HTERT RPE-1 (cell line): ENCODE measurements around the gene MSH4.
"Not testable (repeated sequence)": the region's sequence is repeated elsewhere in the genome, so short reads cannot be mapped to it uniquely, and the experiment has no call there.

Experiments used
- in situ Hi-C: fragments of 300-500 bp; cut with MboI; formaldehyde crosslinking; loops from 4 replicates; pipeline ENCODE4 v1.14.3; 2020; ENCODE audit warnings: low sequenced_read_pairs

Gene MSH4

DNA sequence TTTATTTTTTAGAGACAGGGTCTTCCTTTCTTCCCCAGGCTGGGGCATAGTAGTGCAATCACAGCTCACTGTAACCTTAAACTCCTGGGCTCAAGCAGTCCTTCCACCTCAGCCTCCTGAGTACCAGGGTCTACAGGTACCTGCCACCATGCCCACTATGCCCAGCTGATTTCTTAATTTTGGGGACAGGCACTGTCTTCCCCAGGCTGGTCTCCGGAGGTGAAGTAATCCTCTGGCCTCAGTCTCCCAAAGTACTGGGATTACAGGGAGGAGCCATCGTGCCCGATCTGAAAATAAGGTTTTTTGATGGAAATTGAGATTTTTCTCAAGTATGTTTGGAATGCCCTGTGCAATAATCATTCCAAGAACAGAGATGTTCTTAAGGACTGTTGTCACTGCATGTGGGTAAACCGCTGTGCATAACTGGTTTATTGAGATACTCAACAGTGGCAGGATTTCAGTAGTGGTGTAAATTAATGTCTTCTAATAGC is 934 bp upstream of the MSH4 start:
- in situ Hi-C loops, result no loop called here

- in situ Hi-C loops, result no loop called here
These were observed 549 bp downstream of the MSH4 start for GRCh38 chr1:75797273-75797588.

DNA sequence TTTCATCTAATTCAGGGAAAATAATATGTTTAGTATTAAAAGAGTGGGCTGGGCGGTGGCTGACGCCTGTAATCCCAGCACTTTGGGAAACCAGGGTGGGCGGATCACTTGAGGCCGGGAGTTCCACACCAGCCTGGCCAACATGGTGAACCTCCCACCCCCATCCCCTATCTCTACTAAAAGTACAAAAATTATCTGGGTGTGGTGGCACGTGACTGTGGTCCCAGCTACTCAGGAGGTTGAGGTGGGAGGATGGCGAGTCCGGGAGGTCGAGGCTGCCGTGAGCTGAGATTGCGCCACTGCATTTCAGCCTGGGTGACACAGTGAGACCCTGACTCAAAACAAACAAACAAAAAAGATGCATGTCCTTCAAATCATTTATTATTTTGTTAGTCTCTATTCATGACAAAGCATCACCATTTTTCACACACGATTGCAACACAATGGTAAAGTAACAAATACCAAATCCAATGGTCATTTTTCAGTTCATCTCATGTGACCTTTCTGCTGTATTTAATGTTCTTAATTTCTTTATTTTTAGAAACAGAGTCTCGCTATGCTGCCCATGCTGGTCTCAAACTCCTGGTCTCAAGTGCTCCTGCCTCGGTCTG is 1.0 kb downstream of the MSH4 start:
- in situ Hi-C loops, result no loop called here

GRCh38 chr1:75801480-75801879 is 4.8 kb downstream of the MSH4 start:
- in situ Hi-C loops, result not testable (repeated sequence)

GRCh38 chr1:75808921-75809320 is 12.2 kb downstream of the MSH4 start:
- in situ Hi-C loops, result no loop called here

GRCh38 chr1:75810113-75810512 is 13.4 kb downstream of the MSH4 start:
- in situ Hi-C loops, result not testable (repeated sequence)

GRCh38 chr1:75811211-75811981 is 14.7 kb downstream of the MSH4 start:
- in situ Hi-C loops, result no loop called here

DNA sequence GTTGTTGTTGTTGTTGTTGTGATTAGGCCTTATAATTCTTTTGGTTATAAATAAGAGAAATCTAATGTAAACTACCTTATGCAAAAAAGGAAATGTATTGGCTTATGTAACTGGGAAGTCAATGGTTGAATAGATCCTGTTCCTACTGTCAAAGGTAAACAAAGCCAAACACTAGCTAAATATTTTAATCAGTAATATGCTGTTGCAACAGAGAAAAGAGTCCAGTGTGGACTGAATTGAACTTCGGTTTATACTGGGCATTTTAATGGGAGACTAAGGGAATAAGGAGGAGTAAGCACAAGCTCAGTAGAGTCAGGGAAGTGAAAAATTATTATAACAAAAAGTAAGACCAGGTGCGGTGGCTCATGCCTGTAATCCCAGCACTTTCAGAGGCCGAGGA is 15.4 kb downstream of the MSH4 start:
- in situ Hi-C loops, result no loop called here

DNA sequence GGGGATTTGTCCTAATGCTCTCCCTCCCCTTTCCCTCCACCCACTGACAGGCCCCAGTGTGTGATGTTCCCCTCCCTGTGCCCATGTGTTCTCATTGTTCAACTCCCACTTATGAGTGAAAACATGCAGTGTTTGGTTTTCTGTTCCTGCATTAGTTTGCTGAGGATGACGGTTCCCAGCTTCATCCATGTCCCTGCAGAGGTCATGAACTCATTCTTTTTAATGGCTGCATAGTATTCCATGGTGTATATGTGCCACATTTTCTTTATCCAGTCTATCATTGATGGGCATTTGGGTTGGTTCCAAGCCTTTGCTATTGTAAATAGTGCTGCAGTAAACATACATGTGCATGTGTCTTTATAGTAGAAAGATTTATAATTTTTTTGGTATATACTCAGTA is 26.9 kb downstream of the MSH4 start:
- in situ Hi-C loops, result not testable (repeated sequence)

GRCh38 chr1:75836528-75837100 is 39.9 kb downstream of the MSH4 start:
- in situ Hi-C loops, result no loop called here

DNA sequence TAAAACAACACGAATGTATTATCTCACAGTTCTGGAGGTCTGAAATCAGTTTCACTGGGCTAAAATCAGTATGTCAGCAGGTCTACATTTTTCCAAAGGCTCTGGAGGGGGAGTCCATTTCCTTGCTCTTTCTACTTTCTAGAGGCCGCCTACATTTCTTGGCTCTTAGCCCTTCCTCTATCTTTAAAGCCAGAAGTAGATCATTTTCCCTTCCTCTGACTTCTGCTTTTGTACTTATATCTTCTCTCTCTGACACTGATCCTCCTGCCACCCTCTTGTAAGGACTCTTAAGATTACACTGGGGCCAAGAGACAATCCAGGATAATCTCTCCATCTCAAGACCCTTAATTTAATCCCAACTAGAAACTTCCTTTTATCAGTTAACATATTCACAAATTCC is 41.4 kb downstream of the MSH4 start:
- in situ Hi-C loops, result no loop called here

DNA sequence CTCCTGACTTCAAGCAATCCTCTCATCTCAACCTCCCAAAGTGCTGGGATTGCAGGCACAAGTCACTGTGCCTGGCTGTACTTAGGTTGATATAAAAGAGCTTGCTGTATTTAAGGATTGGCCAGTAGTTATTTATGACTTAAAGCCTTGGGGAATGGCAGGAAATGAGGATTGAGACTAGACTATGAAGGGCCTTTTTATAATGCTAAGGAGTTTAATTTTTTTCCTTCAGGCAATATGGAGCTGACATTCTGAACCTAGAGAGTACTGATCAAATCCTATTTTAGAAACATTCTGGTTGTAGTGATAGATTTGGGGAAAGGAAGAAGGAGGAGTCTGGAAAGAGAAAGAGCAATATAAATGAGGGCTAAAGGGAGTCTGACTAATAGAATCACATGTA is 44.7 kb downstream of the MSH4 start:
- in situ Hi-C loops, result no loop called here

GRCh38 chr1:75845576-75845975 is 48.9 kb downstream of the MSH4 start:
- in situ Hi-C loops, result no loop called here

- in situ Hi-C loops, result no loop called here
These were observed 58.3 kb downstream of the MSH4 start for GRCh38 chr1:75855010-75855409.

DNA sequence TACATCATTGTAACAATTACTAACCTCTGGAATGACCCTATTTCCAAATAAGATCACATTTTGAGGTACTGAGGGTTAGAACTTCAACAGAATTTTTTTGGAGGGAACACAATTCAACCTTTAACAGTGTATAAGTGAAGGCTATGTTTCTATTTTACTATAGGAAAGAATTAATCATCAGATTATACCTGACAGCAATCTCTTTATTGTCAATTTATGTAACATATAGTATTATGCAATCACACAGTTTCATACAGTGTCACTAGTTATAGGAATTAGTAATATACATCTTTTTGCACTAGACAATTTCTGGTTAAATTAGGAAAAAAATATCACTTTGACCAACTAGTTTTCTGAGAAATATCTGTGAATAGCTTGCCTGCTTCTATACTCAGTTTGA is 59.1 kb downstream of the MSH4 start:
- in situ Hi-C loops, result no loop called here

DNA sequence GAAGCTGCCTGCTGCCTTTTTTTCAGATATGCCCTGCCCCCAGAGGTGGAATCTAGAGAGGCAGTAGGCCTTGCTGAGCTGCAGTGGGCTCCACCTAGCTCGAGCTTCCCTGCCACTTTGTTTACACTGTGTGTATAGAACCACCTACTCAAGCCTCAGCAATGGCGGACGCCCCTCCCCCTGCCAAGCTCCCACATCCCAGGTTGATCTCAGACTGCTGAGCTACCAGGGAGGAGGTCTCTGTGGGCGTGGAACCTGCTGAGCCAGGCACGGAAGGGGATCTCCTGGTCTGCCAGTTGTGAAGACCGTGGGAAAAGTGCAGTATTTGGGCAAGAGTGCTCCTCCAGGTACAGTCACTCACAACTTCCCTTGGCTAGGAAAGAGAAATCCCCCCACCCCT is 65.1 kb downstream of the MSH4 start:
- in situ Hi-C loops, result no loop called here

GRCh38 chr1:75870951-75871350 is 74.3 kb downstream of the MSH4 start:
- in situ Hi-C loops, result no loop called here

DNA sequence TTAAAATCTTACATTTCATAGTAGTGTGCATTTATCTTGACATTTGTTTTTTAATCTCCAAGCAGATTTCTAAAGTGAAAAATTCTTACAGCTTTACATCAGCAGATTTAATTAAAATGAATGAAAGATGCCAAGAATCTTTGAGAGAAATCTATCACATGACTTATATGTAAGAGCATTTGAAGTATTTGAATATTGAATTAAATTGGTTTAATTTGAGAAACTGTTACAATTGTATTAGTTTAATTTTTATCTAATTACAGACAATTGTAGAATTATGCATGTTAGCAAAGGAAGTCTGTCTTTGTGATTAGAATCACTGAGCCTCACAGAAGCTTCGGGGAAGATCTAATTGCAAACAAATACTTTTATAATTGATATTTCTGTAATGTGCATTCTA is 83.3 kb downstream of the MSH4 start:
- in situ Hi-C loops, result no loop called here

DNA sequence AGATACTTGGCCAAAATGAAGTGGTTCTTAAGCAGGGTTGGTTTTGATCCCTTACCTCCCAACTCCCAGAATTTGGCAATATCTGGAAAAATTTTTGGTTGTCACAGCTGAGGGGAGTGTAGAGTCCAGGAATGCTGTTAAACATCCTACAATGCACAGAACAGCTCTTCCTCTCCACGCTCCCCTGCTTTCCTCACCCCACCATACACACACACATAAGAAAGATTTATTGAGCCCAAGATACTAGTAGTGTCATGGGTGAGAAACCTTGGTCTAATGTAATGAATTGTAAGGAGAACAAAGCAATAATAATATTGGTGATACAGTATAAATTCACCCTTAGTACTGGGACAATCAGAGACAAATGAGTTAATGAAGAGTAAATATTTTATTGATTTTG is 87.8 kb downstream of the MSH4 start:
- in situ Hi-C loops, result no loop called here

DNA sequence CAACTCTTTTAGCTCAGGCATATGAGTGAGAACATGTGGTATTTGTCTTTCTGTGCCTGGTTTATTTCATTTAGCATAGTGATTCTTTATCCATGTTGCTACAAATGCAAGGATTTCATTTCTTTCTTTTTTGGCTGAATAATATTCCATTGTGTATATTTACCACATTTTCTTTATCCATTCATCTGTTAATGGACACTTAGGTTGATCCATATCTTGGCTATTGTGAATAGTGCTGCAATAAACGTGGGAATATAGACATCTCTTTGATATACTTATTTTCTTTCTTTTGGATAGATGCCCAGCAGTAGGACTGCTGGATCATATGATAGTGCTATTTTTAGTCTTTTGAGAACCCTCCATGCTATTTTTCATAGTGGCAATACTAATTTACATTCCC is 104.7 kb downstream of the MSH4 start:
- in situ Hi-C loops, result no loop called here

GRCh38 chr1:75908717-75909152 is 112.1 kb downstream of the MSH4 start:
- in situ Hi-C loops, result no loop called here

- in situ Hi-C loops, result no loop called here
These were observed 120.2 kb downstream of the MSH4 start for GRCh38 chr1:75916834-75917233.
